GM12873 (cell line): ENCODE results near the gene GREB1.

Source experiments
- CTCF ChIP-seq: IDR thresholded peaks from 2 replicates; pipeline ENCODE4 v1.5.1; 2012; ENCODE audit warnings: low read depth, mild to moderate bottlenecking, moderate library complexity, low read length, control low read depth; ENCODE audit not compliant: insufficient read depth; ENCODE audit errors: missing control alignments

The GREB1 gene

GRCh38 chr2:11639503-11639902, 105.7 kb downstream of the GREB1 start:
- TF ChIP-seq CTCF = no peak

GRCh38 chr2:11640132-11640531, 106.3 kb downstream of the GREB1 start:
- no peak for TF ChIP-seq CTCF

GRCh38 chr2:11642972-11643371, 109.1 kb downstream of the GREB1 start:
- no peak for TF ChIP-seq CTCF

GRCh38 chr2:11644293-11644692, 110.4 kb downstream of the GREB1 start:
- TF ChIP-seq CTCF = no peak

GRCh38 chr2:11646530-11646929, 112.7 kb downstream of the GREB1 start:
- TF ChIP-seq CTCF = no peak

GRCh38 chr2:11647834-11648600, 114.2 kb downstream of the GREB1 start:
- TF ChIP-seq CTCF = no peak

- TF ChIP-seq CTCF = no peak
Measured at GRCh38 chr2:11649093-11649492, 115.2 kb downstream of the GREB1 start.
